ENCODE results near the gene ACP2.
"Not testable (repeated sequence)": the region's sequence is repeated elsewhere in the genome, so short reads cannot be mapped to it uniquely, and the experiment has no call there.

ACP2 gene

DNA sequence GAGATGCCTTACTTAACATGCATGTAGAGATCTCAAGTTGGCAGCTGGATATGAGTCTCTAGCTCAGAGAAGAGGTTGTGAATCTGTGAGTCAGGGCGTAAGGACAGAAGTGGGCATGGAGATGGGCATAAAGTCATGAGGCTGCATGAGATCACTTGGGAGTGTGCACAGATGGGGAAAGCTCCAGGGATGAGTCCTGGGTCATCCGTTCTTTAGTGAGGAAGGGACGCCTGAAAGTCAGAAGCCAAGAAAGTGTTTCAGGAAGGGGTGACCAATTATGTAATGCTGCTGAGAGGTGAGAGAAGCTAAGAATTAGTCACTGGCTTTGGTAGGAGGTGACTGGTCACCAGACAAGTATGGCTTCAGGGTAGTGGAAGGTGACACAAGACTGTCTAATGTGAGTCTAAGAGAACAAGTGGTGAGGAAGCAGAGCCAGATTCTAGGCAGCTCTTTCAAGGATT is 6.7 kb downstream of the ACP2 start:
- no peak for DNase-seq (ENCODE audit: low spot score)

- DNase-seq (ENCODE audit: low spot score), result no peak
Observed at GRCh38 chr11:47239852-47240251, 8.8 kb downstream of the ACP2 start.

DNA sequence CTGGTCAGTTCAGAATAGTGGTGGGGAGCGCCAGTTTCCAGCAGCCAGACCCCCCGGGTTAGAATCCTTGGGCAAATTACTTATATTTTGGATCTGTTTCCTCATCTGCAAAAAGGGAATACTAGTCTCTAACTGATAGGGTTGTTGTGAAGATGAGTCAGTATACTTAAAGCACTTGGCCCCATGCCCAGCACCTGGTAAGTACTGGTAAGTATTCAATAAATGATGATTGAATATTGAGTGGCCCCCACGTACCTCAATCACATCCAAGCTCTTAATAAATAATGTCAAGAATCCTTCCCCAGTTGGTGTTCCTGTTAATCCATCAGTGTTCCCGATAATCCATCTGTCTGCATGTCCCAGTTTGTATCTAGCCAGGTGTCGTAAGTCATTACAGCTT is 12.1 kb downstream of the ACP2 start:
- DNase-seq (ENCODE audit: low spot score), result no peak

DNA sequence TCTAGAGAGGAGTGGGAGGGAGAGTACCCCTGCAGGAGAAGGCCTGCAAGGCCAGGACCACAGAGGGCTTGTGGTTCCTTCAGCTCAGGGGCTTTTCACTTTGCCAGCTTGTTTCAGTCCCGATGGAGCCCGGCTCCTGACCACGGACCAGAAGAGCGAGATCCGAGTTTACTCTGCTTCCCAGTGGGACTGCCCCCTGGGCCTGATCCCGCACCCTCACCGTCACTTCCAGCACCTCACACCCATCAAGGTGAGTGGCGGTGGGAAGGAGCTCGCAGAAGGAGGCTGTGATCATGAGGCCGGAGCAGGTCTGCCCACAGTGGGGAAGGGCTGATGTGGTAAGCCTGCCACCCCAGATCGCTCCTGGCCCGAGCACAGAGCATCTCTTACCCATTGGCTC is 13.5 kb downstream of the ACP2 start:
- no peak for DNase-seq (ENCODE audit: low spot score)

GRCh38 chr11:47234669-47235100 is 13.9 kb downstream of the ACP2 start:
- DNase-seq (ENCODE audit: low spot score), result no peak

DNA sequence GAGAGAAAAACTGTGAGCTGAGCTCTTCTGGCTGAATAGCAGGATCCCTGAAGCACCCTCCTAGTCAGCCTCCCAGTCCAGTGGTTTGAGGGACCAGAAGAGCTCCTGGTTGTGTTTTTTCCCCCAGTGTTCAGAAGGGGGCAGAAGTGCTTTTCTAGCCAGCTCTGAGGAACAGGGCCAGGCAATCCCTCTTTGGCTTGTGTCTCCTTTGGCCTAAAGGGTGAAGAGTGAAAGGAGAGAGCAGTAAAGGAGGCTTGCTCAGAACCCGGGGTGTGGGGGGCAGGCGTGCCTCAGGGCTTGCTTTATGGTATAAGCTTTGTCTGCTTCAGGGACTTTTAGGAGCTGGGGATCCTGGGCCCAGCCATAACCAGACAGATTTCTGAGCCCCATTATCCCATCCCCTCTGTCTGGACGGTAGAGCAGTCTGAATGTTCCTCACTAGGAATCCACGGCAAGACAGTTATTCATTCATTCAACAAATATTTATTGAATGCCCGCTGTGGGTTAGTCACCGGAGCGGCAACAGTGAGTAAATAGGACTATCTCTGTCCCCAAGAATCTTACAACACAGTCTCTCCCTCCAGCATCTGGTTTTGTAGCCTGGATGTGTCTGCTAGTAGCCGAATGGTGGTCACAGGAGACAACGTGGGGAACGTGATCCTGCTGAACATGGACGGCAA is 14.5 kb downstream of the ACP2 start:
- no peak for DNase-seq (ENCODE audit: low spot score)

DNA sequence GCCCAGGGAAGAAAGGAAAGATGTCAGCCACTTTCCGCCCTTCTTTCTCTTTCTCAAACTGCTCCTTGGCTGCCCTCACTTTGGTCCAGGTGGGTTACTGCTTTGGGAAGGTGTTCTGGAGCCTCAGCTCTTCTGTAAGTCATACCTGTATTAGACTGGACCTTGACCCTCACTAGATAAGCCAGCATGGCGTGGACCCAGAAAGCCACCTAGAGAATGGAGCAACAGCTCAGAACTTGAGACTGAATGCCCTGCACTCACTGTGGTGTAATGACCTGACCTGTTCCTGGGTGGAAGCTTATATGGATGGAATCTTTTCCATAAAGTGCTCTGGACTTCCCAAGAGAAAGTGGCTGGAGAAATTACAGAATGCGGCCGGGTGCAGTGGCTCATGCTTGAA is 15.6 kb downstream of the ACP2 start:
- DNase-seq (ENCODE audit: low spot score), result no peak

DNA sequence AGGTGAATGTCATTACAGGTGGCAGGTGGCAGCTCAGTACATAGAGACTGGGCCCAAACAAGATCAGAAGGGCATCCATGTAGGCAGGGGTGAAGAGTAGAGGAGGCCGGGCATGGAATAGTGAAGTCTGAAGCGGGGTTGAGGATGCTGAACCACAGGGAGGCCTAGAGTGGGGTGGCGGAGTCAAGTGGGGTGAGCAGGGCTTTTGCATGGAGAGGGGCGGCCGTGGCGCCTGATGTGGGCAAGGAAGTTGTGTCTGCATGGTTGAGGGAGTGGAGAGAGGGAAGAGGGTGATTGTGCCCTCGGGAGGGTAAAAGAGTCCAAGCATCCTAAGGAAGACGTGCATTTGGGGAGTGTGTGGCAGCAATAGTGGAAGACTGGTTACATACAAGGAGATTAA is 19.5 kb downstream of the ACP2 start:
- no peak for DNase-seq (ENCODE audit: low spot score)

DNA sequence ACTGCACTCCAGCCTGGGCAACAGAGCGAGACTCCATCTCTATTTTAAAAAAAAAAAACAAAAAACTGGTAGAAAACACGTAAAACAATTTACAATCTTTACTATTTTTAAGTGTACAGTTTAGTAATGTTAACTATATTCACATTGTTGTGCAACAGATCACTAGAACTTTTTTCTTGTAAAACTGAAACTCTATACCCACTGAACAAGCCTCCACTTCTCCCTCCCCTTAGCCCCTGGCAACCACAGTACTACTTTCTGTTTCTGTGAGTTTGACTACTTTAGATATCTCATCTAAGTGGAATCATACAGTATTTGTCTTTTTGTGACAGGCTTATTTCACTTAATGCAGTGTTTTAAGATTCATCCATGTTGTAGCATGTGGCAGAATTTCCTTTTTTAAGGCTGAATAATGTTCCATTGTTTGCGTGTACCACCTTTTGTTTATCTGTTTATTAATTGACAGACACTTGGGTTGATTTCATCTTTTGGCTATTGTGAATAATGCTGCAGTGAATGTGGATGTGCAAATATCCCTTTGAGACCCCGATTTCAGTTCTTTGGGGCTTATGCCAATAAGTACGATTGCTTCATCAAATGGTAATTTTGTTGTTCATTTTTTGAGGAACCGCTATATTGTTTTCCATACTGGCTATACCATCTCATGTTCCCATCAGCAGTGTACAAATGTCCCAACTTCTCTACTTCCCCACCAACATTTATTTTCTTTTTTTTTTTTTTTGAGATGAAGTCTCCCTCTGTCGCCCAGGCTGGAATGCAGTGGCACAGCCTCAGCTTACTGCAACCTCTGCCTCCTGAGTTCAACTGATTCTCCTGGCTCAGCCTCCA is 22.8 kb downstream of the ACP2 start:
- no peak for DNase-seq (ENCODE audit: low spot score)

- no peak for DNase-seq (ENCODE audit: low spot score)
Observed at GRCh38 chr11:47222696-47223095, 25.9 kb downstream of the ACP2 start.

GRCh38 chr11:47220401-47220821 is 28.2 kb downstream of the ACP2 start:
- DNase-seq (ENCODE audit: low spot score), result no peak

DNA sequence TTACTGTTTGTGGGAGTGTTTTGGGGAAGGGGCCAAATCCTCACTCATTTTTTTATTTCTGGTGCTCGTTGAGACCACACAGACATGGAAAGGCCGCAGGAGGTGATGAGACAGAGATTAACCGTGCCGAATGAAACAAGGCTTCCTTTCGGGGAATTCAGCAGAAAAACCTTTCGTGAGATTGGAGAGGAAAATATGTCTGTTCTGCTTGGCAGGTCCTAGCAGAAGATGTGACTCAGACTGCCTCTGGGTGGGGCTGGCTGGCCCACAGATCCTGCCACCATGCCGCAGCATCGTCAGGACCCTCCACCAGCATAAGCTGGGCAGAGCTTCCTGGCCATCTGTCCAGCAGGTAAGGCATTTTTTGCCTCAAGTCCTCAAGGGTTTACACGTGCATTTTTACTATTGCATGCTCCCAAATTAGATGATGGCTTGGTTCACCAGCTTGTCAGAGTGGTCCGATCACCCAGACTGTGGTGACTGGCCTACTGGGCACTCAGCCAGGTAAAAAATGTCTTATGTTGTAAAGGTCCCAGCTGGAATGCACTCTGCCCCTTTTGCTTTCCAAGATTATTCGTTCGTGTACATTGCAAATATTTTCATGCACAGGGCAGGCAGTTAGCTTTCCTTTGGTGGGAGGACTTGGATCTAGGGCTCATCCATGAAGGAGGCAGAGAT is 32.4 kb downstream of the ACP2 start:
- peak; percentile 17 for DNase-seq (ENCODE audit: low spot score)

DNA sequence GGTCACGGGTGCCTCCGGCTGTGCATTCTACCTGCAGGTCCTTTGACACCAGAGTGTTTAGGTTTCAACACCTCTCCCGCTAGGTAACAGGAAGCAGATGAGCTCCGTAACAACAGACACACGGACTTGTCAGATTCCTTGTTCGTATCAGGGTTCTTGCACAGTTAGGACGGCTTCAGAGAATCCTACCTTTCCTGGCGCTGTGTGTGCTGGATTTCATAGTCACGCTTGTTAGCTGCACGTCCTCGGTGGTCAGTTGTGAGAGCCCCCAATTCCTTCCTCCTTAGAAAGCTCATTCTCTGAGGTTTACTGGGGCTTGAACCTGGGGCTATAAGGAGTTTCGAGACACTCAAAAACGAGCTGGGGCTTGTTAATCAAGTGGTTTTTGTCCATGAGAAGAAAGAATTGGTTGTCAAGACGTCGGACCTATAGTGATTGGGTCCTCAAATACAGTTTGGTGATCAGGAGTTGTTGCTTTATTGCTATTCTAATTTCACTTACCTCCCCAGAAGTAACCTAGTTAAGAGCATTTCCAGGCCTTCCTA is 33.2 kb downstream of the ACP2 start:
- DNase-seq (ENCODE audit: low spot score), result peak; percentile 5

DNA sequence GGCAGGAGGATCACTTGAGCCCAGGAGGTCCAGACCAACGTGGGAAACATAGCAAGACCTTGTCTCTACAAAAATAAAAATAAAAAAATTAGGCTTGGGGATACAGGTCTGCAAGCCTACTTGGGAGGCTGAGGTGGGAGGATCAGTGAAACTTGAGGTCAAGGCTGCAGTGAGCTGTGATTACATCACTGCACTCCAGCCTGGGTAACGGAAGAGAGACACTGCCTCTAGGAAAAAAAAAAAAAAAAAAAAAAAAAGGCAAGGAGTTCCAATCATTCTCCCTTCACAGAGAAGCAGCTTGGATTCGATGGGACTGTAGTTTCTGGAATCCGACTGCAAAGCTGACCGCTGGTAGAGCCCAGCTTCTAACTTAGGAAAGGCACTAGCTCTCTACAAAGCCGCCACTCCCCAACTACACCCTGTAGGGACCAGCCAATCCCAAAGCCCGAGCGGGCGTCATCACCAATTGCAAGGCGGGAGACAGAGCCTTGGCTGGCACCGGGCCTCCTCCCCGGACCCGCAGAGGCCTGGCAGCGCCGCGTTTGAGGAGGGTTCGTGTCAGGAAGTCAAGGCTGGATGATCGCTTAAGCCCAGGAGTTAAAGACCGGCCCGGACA is 34.6 kb downstream of the ACP2 start:
- peak; percentile 96 for DNase-seq (ENCODE audit: low spot score)

GRCh38 chr11:47212938-47213337 is 35.7 kb downstream of the ACP2 start:
- no peak for DNase-seq (ENCODE audit: low spot score)

DNA sequence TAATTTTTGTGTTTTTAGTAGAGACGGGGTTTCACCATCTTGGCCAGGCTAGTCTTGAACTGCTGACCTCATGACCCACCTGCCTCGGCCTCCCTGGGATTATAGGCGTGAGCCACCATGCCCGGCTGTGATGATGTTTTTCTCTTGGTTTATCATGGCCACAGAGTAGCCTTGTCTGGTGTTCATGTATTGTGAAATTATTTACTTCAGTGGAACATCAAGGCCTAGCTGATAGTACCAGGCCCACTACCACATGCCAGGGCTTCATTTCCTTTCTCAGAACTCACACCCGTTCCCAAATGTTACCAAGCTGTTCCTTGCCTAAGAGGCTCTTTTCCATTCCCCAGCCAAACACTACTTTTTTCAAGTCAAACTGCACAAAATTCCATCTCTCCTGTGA is 40.0 kb downstream of the ACP2 start:
- no peak for DNase-seq (ENCODE audit: low spot score)

DNA sequence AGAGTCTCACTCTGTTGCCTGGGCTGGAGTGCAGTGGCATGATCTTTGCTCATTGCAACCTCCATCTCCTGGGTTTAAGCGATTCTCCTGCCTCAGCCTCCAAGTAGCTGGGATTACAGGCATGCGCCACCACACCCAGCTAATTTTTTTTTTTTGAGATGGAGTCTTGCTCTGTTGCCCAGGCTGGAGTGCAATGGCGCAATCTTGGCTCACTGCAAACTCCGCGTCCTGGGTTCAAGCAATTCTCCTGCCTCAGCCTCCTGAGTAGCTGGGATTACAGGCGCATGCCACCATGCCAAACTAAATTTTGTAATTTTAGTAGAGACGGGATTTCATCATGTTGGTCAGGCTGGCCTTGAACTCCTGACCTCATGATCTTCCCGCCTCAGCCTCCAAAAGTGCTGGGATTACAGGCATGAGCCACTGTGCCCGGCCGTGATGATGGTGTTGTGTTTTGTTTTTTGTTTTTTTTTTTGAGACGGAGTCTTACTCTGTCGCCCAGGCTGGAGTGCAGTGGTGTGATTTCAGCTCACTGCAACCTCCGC is 40.5 kb downstream of the ACP2 start:
- DNase-seq (ENCODE audit: low spot score), result not testable (repeated sequence)

DNA sequence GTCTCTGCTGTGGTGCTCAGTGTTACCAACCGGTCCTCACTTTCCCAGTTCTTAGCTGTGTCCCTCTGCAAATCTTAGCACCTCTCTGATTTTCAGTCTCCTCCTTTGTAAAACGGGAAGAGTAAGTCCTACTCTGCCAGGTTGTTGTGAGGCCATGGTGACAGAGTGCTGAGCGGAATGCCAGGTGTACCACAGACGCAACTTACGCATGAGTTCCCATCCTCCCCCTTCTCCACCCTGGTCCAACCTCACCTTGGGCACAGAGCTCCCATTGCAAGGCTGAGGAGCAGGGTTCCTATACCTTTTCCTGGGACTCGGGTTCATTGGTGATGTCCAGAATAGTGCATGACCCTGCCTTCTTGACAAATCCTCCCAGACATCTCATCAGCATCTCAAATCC is 41.2 kb downstream of the ACP2 start:
- no peak for DNase-seq (ENCODE audit: low spot score)

DNA sequence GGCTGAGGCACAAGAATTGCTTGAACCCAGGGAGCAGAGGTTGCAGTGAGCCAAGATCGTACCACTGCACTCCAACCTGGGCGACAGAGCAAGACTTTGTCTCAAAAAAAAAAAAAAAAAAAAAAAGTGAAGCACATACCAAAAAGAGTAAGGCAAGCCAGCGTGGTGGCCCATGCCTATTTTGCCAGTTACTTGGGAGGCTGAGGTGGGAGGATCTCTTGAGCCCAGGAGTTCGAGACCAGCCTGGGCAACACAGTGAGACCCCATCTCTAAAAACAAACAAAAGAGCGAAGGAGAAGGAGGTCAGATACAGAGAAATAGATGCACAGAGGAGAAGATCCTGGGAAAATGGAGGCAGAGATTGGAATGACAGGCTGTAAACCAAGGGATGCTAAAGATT is 42.0 kb downstream of the ACP2 start:
- DNase-seq (ENCODE audit: low spot score), result not testable (repeated sequence)

DNA sequence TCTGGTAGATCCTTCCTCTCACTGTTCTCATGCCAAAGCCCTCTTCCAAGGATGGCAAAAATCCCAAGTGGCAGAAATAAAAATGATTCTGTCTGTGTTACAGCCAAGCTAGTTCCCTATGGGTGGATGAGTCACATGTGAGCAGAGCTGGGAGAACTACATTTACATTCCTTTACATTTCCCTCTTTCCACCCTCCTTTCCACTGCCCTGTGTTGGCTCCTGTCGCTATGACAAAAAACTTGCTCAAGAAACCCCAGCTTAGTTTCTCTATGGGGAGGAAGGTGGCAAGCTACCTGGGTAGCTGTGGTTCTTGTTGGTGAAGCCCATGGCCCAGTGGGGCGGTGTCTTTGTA is 44.0 kb downstream of the ACP2 start:
- no peak for DNase-seq (ENCODE audit: low spot score)

- no peak for DNase-seq (ENCODE audit: low spot score)
Observed at GRCh38 chr11:47202576-47202975, 46.0 kb downstream of the ACP2 start.

DNA sequence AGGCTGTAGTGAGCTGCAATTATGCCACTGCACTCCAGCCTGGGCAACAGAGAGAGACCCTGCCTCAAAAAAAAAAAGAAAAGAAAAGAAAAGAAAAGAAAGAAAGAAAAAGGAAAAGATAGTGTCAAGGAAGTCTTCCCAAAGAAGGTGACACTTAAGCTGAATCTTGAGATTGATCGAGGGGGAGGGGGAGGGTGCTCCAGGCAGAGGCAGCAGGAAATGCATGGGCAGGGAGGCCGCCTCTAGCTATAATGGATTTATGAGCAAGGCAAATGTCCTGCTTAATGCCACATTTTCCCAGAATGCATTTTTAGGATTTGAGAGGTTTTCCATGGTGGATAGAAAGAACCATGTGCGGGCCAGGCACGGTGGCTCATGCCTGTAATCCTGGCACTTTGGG is 47.6 kb downstream of the ACP2 start:
- no peak for DNase-seq (ENCODE audit: low spot score)

Measured in putamen (tissue), 1 donor.